Measurements from ENCODE around the gene CDAN1.
A peak's percentile ranks its signal among the peaks of the same experiment; 100 is the strongest.

The CDAN1 gene

GRCh38 chr15:42731461-42731860, 5.5 kb downstream of the CDAN1 start:
- no peaks in the 10 kb centered on the region for H3K27me3 Mint-ChIP-seq (ENCODE audit: low read depth, poor library complexity)
- DNase-seq, result no peak
- no peak overlapping the region for H3K4me3 Mint-ChIP-seq
- H3K4me1 Mint-ChIP-seq, result peaks cover 33% of the 10 kb centered on the region
- no peaks in the 10 kb centered on the region for H3K9me3 Mint-ChIP-seq
- TF ChIP-seq CTCF (IDR thresholded peaks at IDR 0.05), result no peak
- H3K27ac Mint-ChIP-seq, result no peak overlapping the region
- H3K36me3 Mint-ChIP-seq (ENCODE audit: low read depth), result peaks cover 66% of the 10 kb centered on the region

GRCh38 chr15:42730536-42730935, 6.4 kb downstream of the CDAN1 start:
- Mint-ChIP-seq H3K27me3 (ENCODE audit: low read depth, poor library complexity) (no peaks in the 10 kb centered on the region), H3K4me3 (no peak overlapping the region), H3K36me3 (ENCODE audit: low read depth) (peaks cover 67% of the 10 kb centered on the region), H3K27ac (peak overlapping the region; percentile 92), H3K4me1 (peaks cover 26% of the 10 kb centered on the region), H3K9me3 (no peaks in the 10 kb centered on the region)
- DNase-seq, result no peak
- TF ChIP-seq CTCF (IDR thresholded peaks at IDR 0.05), result no peak

- Mint-ChIP-seq H3K36me3 (ENCODE audit: low read depth) (peaks cover 68% of the 10 kb centered on the region), H3K4me1 (peaks cover 22% of the 10 kb centered on the region), H3K9me3 (no peaks in the 10 kb centered on the region), H3K27me3 (ENCODE audit: low read depth, poor library complexity) (no peaks in the 10 kb centered on the region), H3K27ac (peak overlapping the region; percentile 92), H3K4me3 (no peak overlapping the region)
- TF ChIP-seq CTCF (IDR thresholded peaks at IDR 0.05), result no peak
- no peak for DNase-seq
Observed at GRCh38 chr15:42730135-42730534, 6.8 kb downstream of the CDAN1 start.

GRCh38 chr15:42729409-42729808, 7.5 kb downstream of the CDAN1 start:
- no peaks in the 10 kb centered on the region for H3K9me3 Mint-ChIP-seq
- H3K4me3 Mint-ChIP-seq, result no peak overlapping the region
- H3K27ac Mint-ChIP-seq, result no peak overlapping the region
- H3K4me1 Mint-ChIP-seq, result peaks cover 20% of the 10 kb centered on the region
- no peak for TF ChIP-seq CTCF (IDR thresholded peaks at IDR 0.05)
- DNase-seq, result no peak
- peaks cover 67% of the 10 kb centered on the region for H3K36me3 Mint-ChIP-seq (ENCODE audit: low read depth)
- H3K27me3 Mint-ChIP-seq (ENCODE audit: low read depth, poor library complexity), result no peaks in the 10 kb centered on the region

- no peaks in the 10 kb centered on the region for H3K9me3 Mint-ChIP-seq
- H3K4me1 Mint-ChIP-seq, result peaks cover 15% of the 10 kb centered on the region
- H3K27ac Mint-ChIP-seq, result no peak overlapping the region
- TF ChIP-seq CTCF (IDR thresholded peaks at IDR 0.05), result no peak
- peaks cover 62% of the 10 kb centered on the region for H3K36me3 Mint-ChIP-seq (ENCODE audit: low read depth)
- no peaks in the 10 kb centered on the region for H3K27me3 Mint-ChIP-seq (ENCODE audit: low read depth, poor library complexity)
- DNase-seq, result no peak
- H3K4me3 Mint-ChIP-seq, result no peak overlapping the region
Observed at GRCh38 chr15:42728972-42729371, 8.0 kb downstream of the CDAN1 start.

- Mint-ChIP-seq H3K27ac (peak overlapping the region; percentile 46), H3K4me1 (peaks cover 13% of the 10 kb centered on the region), H3K36me3 (ENCODE audit: low read depth) (peaks cover 61% of the 10 kb centered on the region), H3K27me3 (ENCODE audit: low read depth, poor library complexity) (no peaks in the 10 kb centered on the region), H3K9me3 (no peaks in the 10 kb centered on the region), H3K4me3 (no peak overlapping the region)
- no peak for DNase-seq
- no peak for TF ChIP-seq CTCF (IDR thresholded peaks at IDR 0.05)
Observed at GRCh38 chr15:42728560-42728959, 8.4 kb downstream of the CDAN1 start.

Measured in nephron progenitor cell (in vitro differentiated cells).